GM12892 (cell line): ENCODE measurements around the gene MUC13.

Source experiments
- POLR2A ChIP-seq: IDR thresholded peaks from 2 replicates; pipeline ENCODE4 v1.6.1; 2011; ENCODE audit warnings: low read depth, low read length, control low read depth
- POLR2AphosphoS5 ChIP-seq: IDR thresholded peaks from 2 replicates; pipeline ENCODE4 v1.6.1; 2011; ENCODE audit warnings: low read depth, low read length, control low read depth

DNA sequence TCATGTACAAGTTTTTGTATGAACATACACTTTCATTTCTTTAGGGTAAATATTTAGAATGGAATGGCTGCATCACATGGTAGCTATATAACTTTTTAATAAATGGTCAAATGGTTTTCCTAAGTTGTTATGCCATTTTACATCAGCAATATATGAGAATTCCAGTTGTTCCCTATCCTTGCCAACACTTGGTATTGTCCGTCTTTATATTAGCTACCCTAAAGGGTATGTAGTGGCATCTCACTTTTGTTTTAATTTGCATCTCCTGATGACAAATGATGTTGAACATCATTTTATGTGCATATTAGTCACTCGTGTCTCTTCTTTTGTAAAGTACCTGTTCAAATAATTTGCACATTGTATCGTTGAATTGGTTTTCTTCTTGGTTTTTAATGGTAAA is 2.5 kb upstream of the MUC13 start:
- TF ChIP-seq POLR2A, result no peak
- no peak for TF ChIP-seq POLR2AphosphoS5
